SIG-M5 treated with dmso at 0.1 percent for 504 hours (cell line): Measurements from ENCODE around the gene AJM1.
"Not testable (repeated sequence)": the region's sequence is repeated elsewhere in the genome, so short reads cannot be mapped to it uniquely, and the experiment has no call there.

ENCODE experiments used
- DNase-seq: peaks from one replicate; lab custom pipeline; 2025; ENCODE audit not compliant: unreplicated experiment; lab: John Stamatoyannopoulos, UW

AJM1 gene

DNA sequence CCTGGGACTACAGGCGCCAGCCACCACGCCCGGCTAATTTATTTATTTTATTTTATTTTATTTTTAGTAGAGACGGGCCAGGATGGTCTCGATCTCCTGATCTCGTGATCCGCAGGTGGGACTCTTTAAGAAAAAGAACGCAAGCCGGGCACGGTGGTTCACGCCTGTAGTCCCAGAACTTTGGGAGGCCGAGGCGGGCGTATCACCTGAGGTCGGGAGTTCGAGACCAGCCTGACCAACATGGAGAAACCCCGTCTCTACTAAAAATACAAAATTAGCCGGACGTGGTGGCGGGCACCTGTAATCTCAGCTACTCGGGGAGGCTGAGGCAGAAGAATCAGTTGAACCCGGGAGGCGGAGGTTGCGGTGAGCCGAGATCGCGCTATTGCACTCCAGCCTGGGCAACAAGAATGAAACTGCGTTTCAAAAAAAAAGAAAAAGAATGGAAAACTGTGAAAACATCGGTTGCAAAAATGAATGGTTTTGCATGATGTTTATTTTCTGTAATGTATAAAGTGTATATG lies 24.7 kb downstream of the AJM1 start:
- not testable (repeated sequence) for DNase-seq

DNA sequence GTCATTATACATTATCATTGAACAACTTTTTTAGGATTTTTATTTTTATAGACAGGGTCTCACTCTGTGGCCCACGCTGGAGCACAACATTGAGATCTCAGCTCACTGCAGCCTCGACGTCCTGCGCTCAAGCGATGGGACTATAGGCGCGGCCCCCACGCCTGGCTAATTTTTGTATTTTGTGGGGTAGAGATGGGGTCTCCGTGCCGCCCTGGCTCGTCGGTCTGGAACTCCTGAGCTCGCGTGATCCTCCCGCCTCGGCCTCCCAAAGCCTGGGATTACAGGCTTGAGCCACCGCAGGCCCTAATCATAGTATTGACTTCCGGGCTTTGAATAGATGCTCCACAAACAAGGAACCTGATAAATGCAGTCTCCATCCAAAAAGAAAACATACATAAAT lies 25.2 kb downstream of the AJM1 start:
- no peak for DNase-seq

- no peak for DNase-seq
Observed at GRCh38 chr9:136867917-136868316, 25.6 kb downstream of the AJM1 start.

DNA sequence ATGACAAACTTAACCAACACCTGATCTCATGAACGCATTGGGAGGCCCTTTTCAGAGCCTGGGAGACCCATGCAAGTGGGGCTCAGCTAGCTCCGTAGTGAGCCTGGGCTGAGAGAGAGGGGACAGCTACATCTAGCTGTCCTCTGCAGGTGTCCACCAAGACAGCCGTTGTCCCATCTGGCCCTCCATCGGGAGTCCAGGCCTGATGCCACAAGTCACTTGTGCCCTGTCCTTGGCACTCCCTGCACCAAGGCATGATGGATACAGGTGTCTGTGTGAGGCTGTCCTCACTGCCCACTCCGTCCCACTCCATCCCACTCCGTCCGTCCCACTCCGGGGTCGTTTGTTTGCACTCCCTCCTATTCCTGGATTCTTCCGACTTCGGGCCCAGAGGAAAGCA lies 26.4 kb downstream of the AJM1 start:
- DNase-seq: no peak

DNA sequence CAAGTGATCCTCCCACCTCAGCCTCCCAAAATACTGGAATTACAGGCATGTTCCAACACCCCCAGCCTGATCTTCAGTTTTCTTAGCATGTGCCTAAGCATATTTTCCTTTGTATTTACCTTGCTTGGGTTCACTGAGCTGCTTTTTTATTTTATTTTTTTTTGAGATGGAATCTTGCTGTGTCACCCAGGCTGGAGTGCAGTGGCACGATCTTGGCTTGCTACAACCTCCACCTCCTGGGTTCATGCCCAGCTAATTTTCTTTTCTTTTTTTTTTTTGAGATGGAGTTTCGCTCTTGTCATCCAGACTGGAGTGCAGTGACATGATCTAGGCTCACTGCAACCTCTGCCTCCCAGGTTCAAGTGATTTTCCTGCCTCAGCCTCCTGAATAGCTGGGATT lies 27.3 kb downstream of the AJM1 start:
- DNase-seq: not testable (repeated sequence)

- DNase-seq: no peak
Observed at GRCh38 chr9:136875155-136875554, 32.9 kb downstream of the AJM1 start.

DNA sequence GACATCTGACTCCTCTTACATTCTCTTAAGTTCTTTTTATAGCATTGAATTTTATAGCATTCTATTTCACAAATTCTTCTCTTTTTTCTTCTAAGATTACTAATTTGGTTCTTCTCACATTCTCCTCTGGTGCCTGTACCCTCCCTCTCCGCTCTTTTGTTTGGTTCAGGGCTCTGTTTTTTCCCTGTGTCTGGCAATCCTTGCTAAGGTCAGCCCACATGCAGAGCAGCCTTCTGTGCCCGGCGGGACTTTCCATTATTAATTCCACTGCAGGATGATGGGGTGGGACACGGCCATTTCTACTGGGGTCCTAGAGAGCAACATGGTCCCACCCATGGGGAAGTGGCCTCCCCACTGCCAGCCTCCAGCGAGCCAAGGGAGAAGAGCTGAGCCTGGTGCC lies 34.2 kb downstream of the AJM1 start:
- no peak for DNase-seq

GRCh38 chr9:136880651-136881050 lies 38.4 kb downstream of the AJM1 start:
- no peak for DNase-seq

GRCh38 chr9:136881691-136882108 lies 39.4 kb downstream of the AJM1 start:
- no peak for DNase-seq

DNA sequence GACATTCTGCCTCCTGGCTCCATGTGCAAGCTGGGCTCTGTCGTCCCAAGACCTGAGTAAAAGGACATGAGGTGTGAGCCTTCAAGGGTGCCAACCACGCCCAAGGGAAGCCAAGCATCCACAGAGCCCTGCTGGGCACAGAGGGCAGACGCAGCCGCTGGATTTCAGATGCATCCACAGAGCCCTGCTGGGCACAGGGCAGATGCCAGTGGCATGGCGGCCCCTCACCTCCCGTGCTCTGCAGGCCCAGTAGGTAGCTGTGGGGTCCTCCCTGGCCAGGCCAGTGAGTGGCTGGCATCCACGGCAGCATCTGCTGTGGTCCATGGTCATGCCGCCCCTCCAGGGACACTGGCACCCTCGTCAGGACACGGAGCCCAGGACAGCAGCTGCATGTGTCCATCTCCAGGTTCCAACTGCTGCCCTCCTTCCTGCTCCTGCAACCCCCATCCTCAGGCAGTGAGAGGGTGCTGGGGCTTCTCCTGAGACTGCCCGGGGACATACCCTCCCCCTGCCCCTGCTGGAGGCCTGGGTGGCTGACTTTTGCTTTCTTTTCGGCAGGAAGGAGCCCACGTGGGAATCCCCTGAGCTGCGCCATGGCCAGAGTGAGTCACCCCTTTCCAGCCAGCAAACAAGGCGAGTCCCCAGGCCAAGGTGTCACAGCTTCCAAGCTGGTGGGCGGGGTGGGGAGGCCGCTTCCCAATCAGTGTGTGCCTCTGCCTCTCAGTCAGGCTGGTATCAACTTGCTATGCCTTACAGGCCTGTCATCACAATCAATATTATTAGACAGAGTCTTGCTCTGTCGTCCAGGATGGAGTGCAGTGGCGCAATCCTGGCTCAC lies 40.0 kb downstream of the AJM1 start:
- peak; percentile 55 for DNase-seq

GRCh38 chr9:136882947-136883283 lies 40.6 kb downstream of the AJM1 start:
- not testable (repeated sequence) for DNase-seq

DNA sequence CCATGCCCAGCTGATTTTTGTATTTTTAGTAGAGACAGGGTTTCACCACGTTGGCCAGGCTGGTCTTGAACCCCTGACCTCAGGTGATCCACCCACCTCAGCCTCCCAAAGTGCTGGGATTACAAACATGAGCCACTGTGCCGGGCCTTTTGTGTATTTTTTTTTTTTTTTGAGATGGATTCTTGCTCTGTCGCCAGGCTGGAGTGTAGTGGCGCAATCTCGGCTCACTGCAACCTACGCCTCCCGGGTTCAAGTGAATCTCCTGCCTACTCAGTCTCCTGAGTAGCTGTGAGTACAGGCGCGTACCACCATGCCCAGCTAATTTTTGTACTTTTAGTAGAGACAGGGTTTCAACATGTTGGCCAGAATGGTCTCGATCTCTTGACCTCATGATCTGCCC lies 41.4 kb downstream of the AJM1 start:
- DNase-seq: not testable (repeated sequence)

DNA sequence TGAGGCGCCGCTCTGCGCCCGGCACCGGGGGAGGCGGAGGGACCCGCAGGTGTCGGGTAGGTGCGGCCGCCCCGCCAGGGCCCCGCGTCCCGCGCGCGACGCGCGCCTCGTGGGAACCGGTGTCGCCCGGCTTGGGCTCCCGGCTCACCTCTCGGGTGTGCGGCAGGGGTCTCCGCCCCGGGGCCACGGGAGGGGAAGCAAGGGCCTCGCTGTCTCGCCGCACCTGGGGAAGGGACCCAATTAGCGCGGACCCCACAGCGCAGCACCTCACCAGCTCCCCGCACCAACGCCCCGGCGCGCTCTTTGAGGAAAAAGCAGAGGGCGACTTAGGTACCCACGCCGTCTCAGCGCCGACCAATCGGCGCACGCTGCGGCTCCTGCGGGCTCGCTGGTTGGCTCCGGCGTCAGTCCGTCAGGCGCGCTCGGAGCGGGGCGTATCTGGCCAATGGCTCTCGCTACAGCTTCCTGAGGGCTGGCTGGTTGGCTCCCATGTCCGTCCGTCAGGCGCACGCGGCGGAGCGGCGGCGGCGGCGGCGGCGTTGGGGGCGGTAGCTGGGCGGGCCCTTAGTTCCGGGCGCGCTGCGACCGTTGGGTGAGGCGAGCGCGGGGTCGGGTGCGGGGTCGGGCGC lies 43.8 kb downstream of the AJM1 start, which contains the start of gene TRAF2:
TRAF2 (plus strand) TSS at position 567 of the 629 bp plus-strand sequence. CDS start 12,225 bp downstream, outside the sequence.
- peak; percentile 95 for DNase-seq

DNA sequence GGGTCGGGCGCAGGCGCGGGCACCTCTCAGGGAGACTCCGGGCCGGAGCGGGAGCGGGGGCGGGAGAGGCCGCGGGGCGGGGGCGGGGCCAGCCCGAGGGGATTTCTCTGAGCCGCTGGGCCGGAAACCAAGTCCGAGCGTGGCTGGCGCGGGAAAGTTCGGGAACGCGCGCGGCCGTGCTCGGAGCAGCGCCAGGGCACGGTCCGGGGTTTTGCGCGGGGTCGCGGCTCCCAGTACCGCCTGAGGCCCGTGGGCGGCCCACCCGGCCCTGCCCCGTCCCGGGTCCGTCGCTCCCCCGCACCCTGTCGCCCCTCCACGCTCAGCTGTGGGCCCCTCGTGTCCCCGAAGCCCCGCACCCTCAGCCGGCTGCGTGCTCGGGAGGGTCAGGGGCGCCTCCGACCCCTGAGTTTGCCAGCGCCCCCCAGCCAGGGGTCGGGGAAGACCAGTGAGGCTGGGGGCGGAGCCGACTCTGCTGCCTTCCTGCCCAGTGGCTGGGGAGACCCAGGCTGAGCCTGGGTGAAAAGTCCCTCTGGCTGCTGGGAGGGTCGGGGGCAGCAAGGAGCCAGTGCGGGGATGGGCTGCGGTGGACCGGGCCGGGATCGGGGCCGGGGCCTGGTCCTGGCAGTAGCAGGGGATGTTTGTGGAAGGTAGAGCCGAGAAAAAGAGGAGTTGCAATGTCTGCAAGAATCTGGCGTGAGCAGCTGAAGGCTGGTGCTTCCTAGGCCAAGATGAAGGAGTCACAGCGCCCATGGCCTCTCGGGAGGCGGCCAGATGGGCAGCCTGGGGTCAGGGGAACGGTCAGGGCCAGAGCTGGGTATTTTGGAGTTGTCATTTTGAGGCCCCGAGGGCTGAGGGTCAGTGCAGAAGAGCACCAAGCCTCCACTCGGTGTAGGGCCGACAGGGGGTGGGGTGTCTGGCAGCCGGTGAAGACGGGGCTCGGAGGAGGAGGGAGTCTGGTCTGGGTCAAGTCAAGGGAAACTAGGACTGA lies 44.6 kb downstream of the AJM1 start:
- DNase-seq: no peak

DNA sequence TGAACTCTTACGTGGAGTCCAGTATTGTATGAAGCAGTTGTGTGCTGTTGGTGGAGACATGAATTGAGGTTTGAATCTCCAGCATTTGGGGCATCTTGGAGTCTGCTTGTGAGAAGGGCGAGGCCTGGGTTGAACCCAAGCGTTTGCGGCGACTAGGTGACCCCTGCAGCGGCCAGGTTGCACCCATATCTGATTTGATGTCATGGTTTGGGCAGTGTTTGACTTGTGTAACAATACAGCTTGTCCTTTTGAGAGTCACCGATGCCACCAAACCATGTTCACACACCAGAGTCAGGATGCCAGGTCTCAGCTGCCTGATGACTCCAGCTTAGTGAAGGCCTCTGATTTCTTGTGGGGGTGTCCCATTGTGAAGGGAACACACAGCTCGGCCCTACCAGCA lies 46.2 kb downstream of the AJM1 start:
- DNase-seq: no peak

- no peak for DNase-seq
Observed at GRCh38 chr9:136889858-136890257, 47.6 kb downstream of the AJM1 start.

GRCh38 chr9:136890661-136891060 lies 48.4 kb downstream of the AJM1 start:
- DNase-seq: no peak
